RWPE1 (cell line): ENCODE results near the gene TYSND1.
"Not testable (repeated sequence)": the region's sequence is repeated elsewhere in the genome, so short reads cannot be mapped to it uniquely, and the experiment has no call there.

Experiments used
- CTCF ChIA-PET: fragments of 350-600 bp; sonication (Branson Sonifier 250); formaldehyde crosslinking; extraction: SDS; loops from one replicate; lab custom pipeline; 2021; lab: Yijun Ruan, JAX
- POLR2A ChIA-PET: fragments of 400-600 bp; formaldehyde crosslinking; extraction: SDS; loops from one replicate; lab custom pipeline; 2020; ENCODE audit warnings: antibody characterized with exemption; ENCODE audit not compliant: low non-redundant PET; lab: Yijun Ruan, JAX
- DNase-seq: peaks from one replicate; pipeline ENCODE4 v3.0.0; 2012; ENCODE audit warnings: low spot score
- H3K27ac ChIP-seq: fragments of 450-650 bp; 2 replicates; pipeline ENCODE4 v1.5.1; 2017
- CTCF ChIP-seq: fragments of 450-650 bp; conservative IDR thresholded peaks from 2 replicates; pipeline ENCODE4 v1.5.1; 2017; ENCODE audit warnings: low read depth, mild to moderate bottlenecking

The TYSND1 gene

DNA sequence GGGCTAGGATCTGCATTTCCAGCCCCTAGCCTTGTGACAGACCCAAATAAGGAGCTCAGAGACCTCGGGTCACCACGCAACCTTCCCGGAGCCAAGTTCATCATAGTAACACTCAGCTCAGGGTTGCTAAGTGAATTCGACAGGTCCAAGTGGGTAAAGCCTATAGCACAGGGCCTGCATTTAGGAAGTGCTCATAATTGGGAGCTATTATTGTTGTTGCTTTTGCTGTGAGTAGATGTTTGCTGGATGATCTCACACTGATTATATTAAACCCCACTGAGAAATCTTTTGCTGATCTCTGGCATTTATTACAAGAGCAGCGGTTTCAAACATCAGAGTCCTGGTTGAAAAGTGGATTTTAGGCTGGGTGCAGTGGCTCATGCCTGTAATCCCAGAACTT lies 44.1 kb upstream of the TYSND1 start:
- H3K27ac ChIP-seq, result peak overlapping the region; percentile 77
- no peak for TF ChIP-seq CTCF
- ChIA-PET CTCF (interaction anchor here (0.6 to 1.4 kb wide), 3 partner anchors 31 to 554 kb away, joined by 3 to 7 read pairs (median 4); no protein-coding TSS in a partner anchor), POLR2A (no interaction called here)
- no peak for DNase-seq

- TF ChIP-seq CTCF, result no peak
- ChIA-PET CTCF (interaction anchor here (1.4 kb wide), 1 partner anchor 553 kb away, joined by 3 read pairs; no protein-coding TSS in a partner anchor), POLR2A (no interaction called here)
- no peak for DNase-seq
- peak overlapping the region; percentile 77 for H3K27ac ChIP-seq
Observed at GRCh38 chr10:70190102-70190501, 43.6 kb upstream of the TYSND1 start.

GRCh38 chr10:70188768-70189167 lies 42.3 kb upstream of the TYSND1 start:
- no peak overlapping the region for H3K27ac ChIP-seq
- no peak for TF ChIP-seq CTCF
- ChIA-PET POLR2A (no interaction called here), CTCF (interaction anchor here (0.7 kb wide), 2 partner anchors 9 to 281 kb away, joined by 3 to 4 read pairs; no protein-coding TSS in a partner anchor)
- DNase-seq, result no peak

GRCh38 chr10:70186571-70186970 lies 40.1 kb upstream of the TYSND1 start:
- ChIA-PET POLR2A (no interaction called here), CTCF (interaction anchor here (0.6 to 0.7 kb wide), 2 partner anchors 12 to 379 kb away, joined by 3 to 6 read pairs; no protein-coding TSS in a partner anchor)
- H3K27ac ChIP-seq, result peak overlapping the region; percentile 68
- no peak for DNase-seq
- TF ChIP-seq CTCF, result no peak

- DNase-seq, result no peak
- POLR2A ChIA-PET, result no interaction called here
- no peak for TF ChIP-seq CTCF
- H3K27ac ChIP-seq, result peak overlapping the region; percentile 75
- CTCF ChIA-PET, result interaction anchor here (0.6 kb wide), 1 partner anchor 13 kb away, joined by 6 read pairs; no protein-coding TSS in a partner anchor
Observed at GRCh38 chr10:70186090-70186489, 39.6 kb upstream of the TYSND1 start.

GRCh38 chr10:70183304-70183703 lies 36.8 kb upstream of the TYSND1 start:
- ChIA-PET CTCF (no interaction called here), POLR2A (no interaction called here)
- TF ChIP-seq CTCF, result no peak
- H3K27ac ChIP-seq, result no peak overlapping the region
- no peak for DNase-seq

- POLR2A ChIA-PET, CTCF ChIA-PET, DNase-seq, H3K27ac ChIP-seq: not testable (repeated sequence)
Observed at GRCh38 chr10:70179209-70179608, 32.7 kb upstream of the TYSND1 start.
